ENCODE data around the gene STX4. TPM values are rescaled to one million over a fixed set of nuclear protein-coding genes. Genes with fewer than 3 reads are reported as not detected.

The STX4 gene
- total and polyA plus RNA-seq, 4 donors = 11.4 to 22.1 (median 17.4) TPM

DNA sequence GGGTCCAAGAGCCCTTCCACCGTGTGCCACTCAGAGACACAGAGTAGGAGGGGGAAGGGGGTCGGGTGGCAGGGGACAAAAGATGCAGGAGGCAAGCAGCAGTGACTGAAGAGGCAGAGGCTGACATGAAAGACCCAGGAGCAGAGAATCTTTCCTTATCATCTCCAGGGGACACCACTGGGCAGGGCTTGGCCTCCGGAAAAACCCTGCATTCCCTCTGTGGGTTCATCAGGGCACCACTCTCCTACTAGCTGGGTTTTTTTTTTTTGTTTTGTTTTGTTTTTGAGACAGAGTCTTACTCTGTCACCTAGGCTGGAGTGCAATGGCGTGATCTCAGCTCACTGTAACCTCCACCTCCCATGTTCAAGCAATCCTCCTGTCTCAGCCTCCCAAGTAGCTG is 2.1 kb upstream of the STX4 start:
- no peaks in the 10 kb centered on the region for H3K27me3 ChIP-seq (ENCODE audit: control insufficient read depth in 4 of 4, insufficient read depth in 4 of 4, low read length in 3 of 4)
- H3K36me3 ChIP-seq (ENCODE audit: control insufficient read depth in 4 of 4, insufficient read depth in 3 of 4, low read depth in 1 of 4, low read length in 3 of 4) = peaks cover 1 to 7% (median 3%) of the 10 kb centered on the region in 4 donors
- no peak overlapping the region for H3K27ac ChIP-seq (ENCODE audit: low read depth in 1 of 2, low read length in 2 of 2)
- DNase-seq (ENCODE audit: low spot score) = no peak
- 92% methylated on average over 4 of the region's 4 CpGs for WGBS
- no peak overlapping the region for H3K9ac ChIP-seq (ENCODE audit: low read depth in 1 of 2, low read length in 2 of 2)
- TF ChIP-seq RXRA (IDR thresholded peaks at IDR 0.05) = no peak
- TF ChIP-seq, protein P1, sequence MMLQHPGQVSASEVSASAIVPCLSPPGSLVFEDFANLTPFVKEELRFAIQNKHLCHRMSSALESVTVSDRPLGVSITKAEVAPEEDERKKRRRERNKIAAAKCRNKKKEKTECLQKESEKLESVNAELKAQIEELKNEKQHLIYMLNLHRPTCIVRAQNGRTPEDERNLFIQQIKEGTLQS (IDR thresholded peaks at IDR 0.05) = no peak
- no peak for TF ChIP-seq FOXA1 (IDR thresholded peaks at IDR 0.05)
- no peak for TF ChIP-seq FOXA2 (IDR thresholded peaks at IDR 0.05)
- no peak for TF ChIP-seq NR2F2 (IDR thresholded peaks at IDR 0.05)
- no peak for TF ChIP-seq JUND (IDR thresholded peaks at IDR 0.05)
- TF ChIP-seq, protein P2, sequence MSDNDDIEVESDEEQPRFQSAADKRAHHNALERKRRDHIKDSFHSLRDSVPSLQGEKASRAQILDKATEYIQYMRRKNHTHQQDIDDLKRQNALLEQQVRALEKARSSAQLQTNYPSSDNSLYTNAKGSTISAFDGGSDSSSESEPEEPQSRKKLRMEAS (IDR thresholded peaks at IDR 0.05) = no peak
- TF ChIP-seq GABPA (IDR thresholded peaks at IDR 0.05 in 1 of 2, conservative IDR thresholded peaks at IDR 0.05 in 1 of 2) = no peak
- TF ChIP-seq EGR1 (IDR thresholded peaks at IDR 0.05; ENCODE audit: low read depth in 2 of 2) = no peak
- no peak for TF ChIP-seq SP1 (IDR thresholded peaks at IDR 0.05)
- no peak for TF ChIP-seq RAD21 (IDR thresholded peaks at IDR 0.05)
- TF ChIP-seq YY1 (IDR thresholded peaks at IDR 0.05) = no peak
- TF ChIP-seq, protein P3, sequence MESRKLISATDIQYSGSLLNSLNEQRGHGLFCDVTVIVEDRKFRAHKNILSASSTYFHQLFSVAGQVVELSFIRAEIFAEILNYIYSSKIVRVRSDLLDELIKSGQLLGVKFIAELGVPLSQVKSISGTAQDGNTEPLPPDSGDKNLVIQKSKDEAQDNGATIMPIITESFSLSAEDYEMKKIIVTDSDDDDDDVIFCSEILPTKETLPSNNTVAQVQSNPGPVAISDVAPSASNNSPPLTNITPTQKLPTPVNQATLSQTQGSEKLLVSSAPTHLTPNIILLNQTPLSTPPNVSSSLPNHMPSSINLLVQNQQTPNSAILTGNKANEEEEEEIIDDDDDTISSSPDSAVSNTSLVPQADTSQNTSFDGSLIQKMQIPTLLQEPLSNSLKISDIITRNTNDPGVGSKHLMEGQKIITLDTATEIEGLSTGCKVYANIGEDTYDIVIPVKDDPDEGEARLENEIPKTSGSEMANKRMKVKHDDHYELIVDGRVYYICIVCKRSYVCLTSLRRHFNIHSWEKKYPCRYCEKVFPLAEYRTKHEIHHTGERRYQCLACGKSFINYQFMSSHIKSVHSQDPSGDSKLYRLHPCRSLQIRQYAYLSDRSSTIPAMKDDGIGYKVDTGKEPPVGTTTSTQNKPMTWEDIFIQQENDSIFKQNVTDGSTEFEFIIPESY (IDR thresholded peaks at IDR 0.05) = no peak
- no peak for TF ChIP-seq HNF4G (IDR thresholded peaks at IDR 0.05)
- TF ChIP-seq HNF4A (conservative IDR thresholded peaks at IDR 0.05) = no peak
- H3K4me3 ChIP-seq (ENCODE audit: low read depth in 1 of 3, low read length in 3 of 3) = no peak overlapping the region
- peaks cover 4 to 13% (median 7%) of the 10 kb centered on the region in 4 donors for H3K4me1 ChIP-seq (ENCODE audit: control insufficient read depth in 4 of 4, insufficient read depth in 4 of 4, low read length in 3 of 4)
- H3K9me3 ChIP-seq (ENCODE audit: control insufficient read depth in 4 of 4, low read length in 3 of 4) = no peaks in the 10 kb centered on the region

DNA sequence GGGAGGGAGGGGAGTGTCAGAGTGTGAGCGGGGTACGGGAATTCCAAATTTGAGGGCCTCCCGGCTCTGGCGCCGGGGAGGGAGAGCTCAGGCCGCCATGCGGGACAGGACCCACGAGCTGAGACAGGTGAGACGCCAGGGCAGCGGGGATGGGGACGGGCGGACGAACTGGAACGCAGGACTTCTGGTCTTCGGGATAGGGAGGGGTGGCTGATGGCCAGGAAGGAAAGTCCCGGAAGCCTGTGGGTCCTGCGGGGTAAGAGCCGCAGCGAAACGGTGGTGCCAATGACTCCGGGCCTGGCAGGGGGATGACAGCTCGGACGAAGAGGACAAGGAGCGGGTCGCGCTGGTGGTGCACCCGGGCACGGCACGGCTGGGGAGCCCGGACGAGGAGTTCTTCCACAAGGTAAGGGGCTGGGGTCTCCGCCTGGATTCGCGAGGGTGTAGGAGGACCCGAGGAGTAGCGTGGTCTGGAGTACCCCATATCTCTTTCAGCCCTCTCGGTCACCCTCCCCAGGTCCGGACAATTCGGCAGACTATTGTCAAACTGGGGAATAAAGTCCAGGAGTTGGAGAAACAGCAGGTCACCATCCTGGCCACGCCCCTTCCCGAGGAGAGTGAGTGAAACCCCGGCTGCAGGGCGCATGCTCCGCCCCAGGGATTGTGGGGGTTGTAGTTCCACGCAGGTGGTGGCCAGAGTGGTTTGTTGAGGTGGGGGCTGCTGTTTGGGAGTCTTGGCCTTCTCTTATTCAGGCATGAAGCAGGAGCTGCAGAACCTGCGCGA is 543 bp downstream of the STX4 start:
- H3K27ac ChIP-seq (ENCODE audit: low read depth in 1 of 2, low read length in 2 of 2) = peak overlapping the region; percentile 98 to 99
- no peaks in the 10 kb centered on the region for H3K9me3 ChIP-seq (ENCODE audit: control insufficient read depth in 4 of 4, low read length in 3 of 4)
- H3K4me1 ChIP-seq (ENCODE audit: control insufficient read depth in 4 of 4, insufficient read depth in 4 of 4, low read length in 3 of 4) = peaks cover 4 to 13% (median 7%) of the 10 kb centered on the region in 4 donors
- peaks cover 10 to 20% (median 13%) of the 10 kb centered on the region in 4 donors for H3K36me3 ChIP-seq (ENCODE audit: control insufficient read depth in 4 of 4, insufficient read depth in 3 of 4, low read depth in 1 of 4, low read length in 3 of 4)
- no peaks in the 10 kb centered on the region for H3K27me3 ChIP-seq (ENCODE audit: control insufficient read depth in 4 of 4, insufficient read depth in 4 of 4, low read length in 3 of 4)
- peak overlapping the region; percentile 87 to 93 for H3K9ac ChIP-seq (ENCODE audit: low read depth in 1 of 2, low read length in 2 of 2)
- DNase-seq (ENCODE audit: low spot score) = peak; percentile 91
- TF ChIP-seq, protein P4, sequence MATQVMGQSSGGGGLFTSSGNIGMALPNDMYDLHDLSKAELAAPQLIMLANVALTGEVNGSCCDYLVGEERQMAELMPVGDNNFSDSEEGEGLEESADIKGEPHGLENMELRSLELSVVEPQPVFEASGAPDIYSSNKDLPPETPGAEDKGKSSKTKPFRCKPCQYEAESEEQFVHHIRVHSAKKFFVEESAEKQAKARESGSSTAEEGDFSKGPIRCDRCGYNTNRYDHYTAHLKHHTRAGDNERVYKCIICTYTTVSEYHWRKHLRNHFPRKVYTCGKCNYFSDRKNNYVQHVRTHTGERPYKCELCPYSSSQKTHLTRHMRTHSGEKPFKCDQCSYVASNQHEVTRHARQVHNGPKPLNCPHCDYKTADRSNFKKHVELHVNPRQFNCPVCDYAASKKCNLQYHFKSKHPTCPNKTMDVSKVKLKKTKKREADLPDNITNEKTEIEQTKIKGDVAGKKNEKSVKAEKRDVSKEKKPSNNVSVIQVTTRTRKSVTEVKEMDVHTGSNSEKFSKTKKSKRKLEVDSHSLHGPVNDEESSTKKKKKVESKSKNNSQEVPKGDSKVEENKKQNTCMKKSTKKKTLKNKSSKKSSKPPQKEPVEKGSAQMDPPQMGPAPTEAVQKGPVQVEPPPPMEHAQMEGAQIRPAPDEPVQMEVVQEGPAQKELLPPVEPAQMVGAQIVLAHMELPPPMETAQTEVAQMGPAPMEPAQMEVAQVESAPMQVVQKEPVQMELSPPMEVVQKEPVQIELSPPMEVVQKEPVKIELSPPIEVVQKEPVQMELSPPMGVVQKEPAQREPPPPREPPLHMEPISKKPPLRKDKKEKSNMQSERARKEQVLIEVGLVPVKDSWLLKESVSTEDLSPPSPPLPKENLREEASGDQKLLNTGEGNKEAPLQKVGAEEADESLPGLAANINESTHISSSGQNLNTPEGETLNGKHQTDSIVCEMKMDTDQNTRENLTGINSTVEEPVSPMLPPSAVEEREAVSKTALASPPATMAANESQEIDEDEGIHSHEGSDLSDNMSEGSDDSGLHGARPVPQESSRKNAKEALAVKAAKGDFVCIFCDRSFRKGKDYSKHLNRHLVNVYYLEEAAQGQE (IDR thresholded peaks at IDR 0.05) = peak; percentile 85
- TF ChIP-seq EGR1 (IDR thresholded peaks at IDR 0.05; ENCODE audit: low read depth in 2 of 2) (no peak), HNF4G (IDR thresholded peaks at IDR 0.05) (no peak), RAD21 (IDR thresholded peaks at IDR 0.05) (peak; percentile 21 to 33), JUND (IDR thresholded peaks at IDR 0.05) (no peak), SP1 (IDR thresholded peaks at IDR 0.05) (peak; percentile 53), FOXA2 (IDR thresholded peaks at IDR 0.05) (no peak), NR2F2 (IDR thresholded peaks at IDR 0.05) (no peak), FOXA1 (IDR thresholded peaks at IDR 0.05) (no peak), RXRA (IDR thresholded peaks at IDR 0.05) (peak in 1 of 2 donors; percentile 34), HNF4A (conservative IDR thresholded peaks at IDR 0.05) (peak; percentile 73 to 78), YY1 (IDR thresholded peaks at IDR 0.05) (peak; percentile 40), GABPA (IDR thresholded peaks at IDR 0.05 in 1 of 2, conservative IDR thresholded peaks at IDR 0.05 in 1 of 2) (peak in 1 of 2 donors; percentile 79), TAF1 (conservative IDR thresholded peaks at IDR 0.05) (peak; percentile 68)
- TF ChIP-seq, protein P1 (IDR thresholded peaks at IDR 0.05) = no peak
- TF ChIP-seq, protein P2 (IDR thresholded peaks at IDR 0.05) = peak; percentile 95
- TF ChIP-seq, protein P5, sequence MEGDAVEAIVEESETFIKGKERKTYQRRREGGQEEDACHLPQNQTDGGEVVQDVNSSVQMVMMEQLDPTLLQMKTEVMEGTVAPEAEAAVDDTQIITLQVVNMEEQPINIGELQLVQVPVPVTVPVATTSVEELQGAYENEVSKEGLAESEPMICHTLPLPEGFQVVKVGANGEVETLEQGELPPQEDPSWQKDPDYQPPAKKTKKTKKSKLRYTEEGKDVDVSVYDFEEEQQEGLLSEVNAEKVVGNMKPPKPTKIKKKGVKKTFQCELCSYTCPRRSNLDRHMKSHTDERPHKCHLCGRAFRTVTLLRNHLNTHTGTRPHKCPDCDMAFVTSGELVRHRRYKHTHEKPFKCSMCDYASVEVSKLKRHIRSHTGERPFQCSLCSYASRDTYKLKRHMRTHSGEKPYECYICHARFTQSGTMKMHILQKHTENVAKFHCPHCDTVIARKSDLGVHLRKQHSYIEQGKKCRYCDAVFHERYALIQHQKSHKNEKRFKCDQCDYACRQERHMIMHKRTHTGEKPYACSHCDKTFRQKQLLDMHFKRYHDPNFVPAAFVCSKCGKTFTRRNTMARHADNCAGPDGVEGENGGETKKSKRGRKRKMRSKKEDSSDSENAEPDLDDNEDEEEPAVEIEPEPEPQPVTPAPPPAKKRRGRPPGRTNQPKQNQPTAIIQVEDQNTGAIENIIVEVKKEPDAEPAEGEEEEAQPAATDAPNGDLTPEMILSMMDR (IDR thresholded peaks at IDR 0.05; ENCODE audit: low read depth, low read length, missing input control) = no peak
- TF ChIP-seq, protein P3 (IDR thresholded peaks at IDR 0.05) = no peak
- under 1% methylated on average over 47 of the region's 47 CpGs for WGBS
- peak overlapping the region; percentile 81 to 86 (median 82) for H3K4me3 ChIP-seq (ENCODE audit: low read depth in 1 of 3, low read length in 3 of 3)

Data from liver (tissue), 9 donors.